PC-9 (cell line): ENCODE measurements around the gene GZMM. TPM values are rescaled to one million over a fixed set of nuclear protein-coding genes. Genes with fewer than 3 reads are reported as not detected.
"Not testable (repeated sequence)": the region's sequence is repeated elsewhere in the genome, so short reads cannot be mapped to it uniquely, and the experiment has no call there.

Experiments
- BruUV-seq: library from RNA; stranded (reverse); fragments of 400-500 nt; replicated peaks from 2 replicates; lab custom pipeline; 2021; lab: Mats Ljungman, UMichigan
- CTCF ChIA-PET: fragments of 300-600 bp; sonication (Branson Sonifier 250); formaldehyde crosslinking; loops from one replicate; lab custom pipeline; 2022; ENCODE audit warnings: antibody characterized with exemption; lab: Charles Lee
- POLR2A ChIA-PET: fragments of 300-600 bp; sonication (Branson Sonifier 250); formaldehyde crosslinking; loops from one replicate; lab custom pipeline; 2022; ENCODE audit warnings: antibody characterized with exemption; ENCODE audit not compliant: unreplicated experiment; lab: Charles Lee
- DNase-seq, 2 experiments: peaks; one replicate each; pipeline versions ENCODE4 v3.0.0 to v3.0.0-alpha.2; 2015 to 2022; ENCODE audit warnings: mixed read lengths in 1 of 2
- H2AFZ ChIP-seq: fragments of 200-600 bp; sonication (generic); 2 replicates; pipeline ENCODE4 v1.8.1; 2017; ENCODE audit warnings: antibody characterized with exemption
- H3F3A ChIP-seq: fragments of 200-600 bp; sonication (generic); 2 replicates; pipeline ENCODE4 v1.8.1; 2017; ENCODE audit warnings: antibody characterized with exemption, mild to moderate bottlenecking, low read depth; ENCODE audit not compliant: insufficient read depth
- H3K27ac ChIP-seq: fragments of 200-600 bp; sonication (generic); 2 replicates; pipeline ENCODE4 v1.6.1; 2016; ENCODE audit warnings: mixed run types
- H3K27me3 ChIP-seq: fragments of 200-600 bp; sonication (generic); 2 replicates; pipeline ENCODE4 v1.6.1; 2016; ENCODE audit warnings: low read depth, mixed run types; ENCODE audit not compliant: insufficient read depth
- H3K36me3 ChIP-seq: fragments of 200-600 bp; sonication (generic); 2 replicates; pipeline ENCODE4 v1.6.1; 2016; ENCODE audit warnings: low read depth, mixed run types
- H3K4me1 ChIP-seq: fragments of 200-600 bp; sonication (generic); replicated peaks from 2 replicates; pipeline ENCODE4 v1.6.1; 2016; ENCODE audit warnings: mixed run types; ENCODE audit not compliant: insufficient read depth
- H3K4me2 ChIP-seq: fragments of 200-600 bp; sonication (generic); 2 replicates; pipeline ENCODE4 v1.6.1; 2017; ENCODE audit warnings: mixed run types
- H3K4me3 ChIP-seq: fragments of 200-600 bp; sonication (generic); 2 replicates; pipeline ENCODE4 v1.6.1; 2016; ENCODE audit warnings: mixed run types
- H3K79me2 ChIP-seq: fragments of 200-600 bp; sonication (generic); 2 replicates; pipeline ENCODE4 v1.6.1; 2017; ENCODE audit warnings: low read depth, mixed run types
- H3K9me2 ChIP-seq: fragments of 200-600 bp; sonication (generic); 2 replicates; pipeline ENCODE4 v1.8.1; 2017; ENCODE audit warnings: mild to moderate bottlenecking; ENCODE audit not compliant: insufficient read depth
- H3K9me3 ChIP-seq: fragments of 200-600 bp; sonication (generic); 2 replicates; pipeline ENCODE4 v1.8.1; 2016; ENCODE audit warnings: low read depth; ENCODE audit not compliant: insufficient read depth
- H4K20me1 ChIP-seq: fragments of 200-600 bp; sonication (generic); 2 replicates; pipeline ENCODE4 v1.8.1; 2017; ENCODE audit not compliant: insufficient read depth
- CTCF ChIP-seq: fragments of 200-600 bp; sonication (generic); conservative IDR thresholded peaks from 2 replicates; pipeline ENCODE4 v1.6.1; 2017; ENCODE audit warnings: mixed run types, antibody characterized with exemption, mild to moderate bottlenecking, moderate library complexity
- EZH2 ChIP-seq: fragments of 200-600 bp; sonication (generic); IDR thresholded peaks from 2 replicates; pipeline ENCODE4 v1.8.0; 2017; ENCODE audit warnings: antibody characterized with exemption, low read depth
- intact Hi-C: fragments of 100-400 bp; cut with micrococcal nuclease; formaldehyde crosslinking; loops from one replicate; pipeline ENCODE4 v1.10.0; 2022; ENCODE audit not compliant: unreplicated experiment
- total RNA-seq: library from RNA; stranded (reverse); gene quantifications from 2 replicates; pipeline ENCODE4 v1.2.3, GENCODE V29; 2021

Gene GZMM
- total RNA-seq, 1 experiment from 2014 or later: 0.39 TPM

GRCh38 chr19:583968-584239 is 40.1 kb downstream of the GZMM start:
- Histone ChIP-seq H3K9me2 (no peaks in the 10 kb centered on the region), H3K4me2 (no peak overlapping the region), H2AFZ (no peak overlapping the region), H3K36me3 (no peaks in the 10 kb centered on the region), H3K27me3 (peaks cover 6% of the 10 kb centered on the region; the same call in 1 of the 2 replicates), H4K20me1 (peaks cover 50% of the 10 kb centered on the region), H3K4me3 (no peak overlapping the region), H3F3A (peaks cover 46% of the 10 kb centered on the region; the same call in 1 of the 2 replicates), H3K27ac (no peak overlapping the region), H3K79me2 (peaks cover 15% of the 10 kb centered on the region), H3K4me1 (peaks cover 10% of the 10 kb centered on the region; the same call in 1 of the 2 replicates), H3K9me3 (no peaks in the 10 kb centered on the region)
- no peak for TF ChIP-seq CTCF
- TF ChIP-seq EZH2: no peak
- ChIA-PET POLR2A (no interaction called here), CTCF (no interaction called here)
- intact Hi-C loops: no loop called here
- DNase-seq: no peak
- no TSS peak for BruUV-seq

- Histone ChIP-seq H3F3A (peaks cover 51% of the 10 kb centered on the region; the same call in 1 of the 2 replicates), H3K9me2 (no peaks in the 10 kb centered on the region), H4K20me1 (peaks cover 45% of the 10 kb centered on the region), H3K36me3 (no peaks in the 10 kb centered on the region), H3K79me2 (peaks cover 10% of the 10 kb centered on the region), H3K27ac (no peak overlapping the region), H3K4me2 (no peak overlapping the region), H3K9me3 (no peaks in the 10 kb centered on the region), H2AFZ (no peak overlapping the region), H3K4me1 (peaks cover 15% of the 10 kb centered on the region; the same call in 1 of the 2 replicates), H3K27me3 (peaks cover 11% of the 10 kb centered on the region; the same call in 1 of the 2 replicates), H3K4me3 (no peak overlapping the region)
- DNase-seq: peak in 1 of 2 experiments; percentile 52
- ChIA-PET CTCF (no interaction called here), POLR2A (no interaction called here)
- BruUV-seq: no TSS peak
- TF ChIP-seq EZH2 (no peak), CTCF (peak; percentile 86)
- intact Hi-C loops: loop anchor here (5.0 kb wide), 1 partner anchor 78 kb away; the partner anchor contains the start of gene RNF126
Measured at GRCh38 chr19:584240-585001, 40.6 kb downstream of the GZMM start.

- H3K4me3 ChIP-seq, H3K36me3 ChIP-seq, H3K4me2 ChIP-seq, H3K9me2 ChIP-seq, CTCF ChIA-PET, H3K9me3 ChIP-seq, H3K27ac ChIP-seq, H3K79me2 ChIP-seq, H2AFZ ChIP-seq, DNase-seq, BruUV-seq: not testable (repeated sequence)
- peaks cover 11% of the 10 kb centered on the region; the same call in 1 of the 2 replicates for H3K27me3 ChIP-seq
- H3K4me1 ChIP-seq: peaks cover 15% of the 10 kb centered on the region; the same call in 1 of the 2 replicates
- H3F3A ChIP-seq: peaks cover 51% of the 10 kb centered on the region; the same call in 1 of the 2 replicates
- POLR2A ChIA-PET: interaction anchor here (0.6 kb wide), 1 partner anchor 64 kb away, joined by 4 read pairs; no protein-coding TSS in a partner anchor
- intact Hi-C loops: loop anchor here (5.0 kb wide), 1 partner anchor 77 kb away; the partner anchor contains the start of gene RNF126
- H4K20me1 ChIP-seq: peaks cover 37% of the 10 kb centered on the region
Measured at GRCh38 chr19:585146-585545, 41.3 kb downstream of the GZMM start.
